Natural killer cell (primary cell): Measurements from ENCODE around the gene CABP4. TPM values are rescaled to one million over a fixed set of nuclear protein-coding genes. Genes with fewer than 3 reads are reported as not detected.

ENCODE experiments used
- ATAC-seq, 3 donors: fragments of 150-1000 bp in 2 of 3; fragments of 200-7000 bp in 1 of 3; cut with Tn5 transposase; 1 replicate in 1 of 3; 2 replicates in 2 of 3; pipeline ENCODE4 v1.10.0; 2021; ENCODE audit warnings: mild to moderate bottlenecking in 2 of 3, moderate library complexity in 2 of 3
- DNase-seq, 2 donors: peaks; one replicate each; pipeline versions ENCODE4 v3.0.0 to v3.0.0-alpha.2; 2013 to 2021; ENCODE audit warnings: mixed read lengths in 1 of 2
- H3K27ac ChIP-seq: one replicate; pipeline ENCODE4 v1.5.1; 2013; ENCODE audit warnings: mild to moderate bottlenecking, low read length
- H3K27me3 ChIP-seq: one replicate; pipeline ENCODE4 v1.6.1; 2013; ENCODE audit warnings: low read length; ENCODE audit not compliant: control insufficient read depth, insufficient read depth
- H3K36me3 ChIP-seq: one replicate; pipeline ENCODE4 v1.6.1; 2013; ENCODE audit warnings: low read length; ENCODE audit not compliant: control insufficient read depth, insufficient read depth
- H3K4me1 ChIP-seq: one replicate; pipeline ENCODE4 v1.6.1; 2013; ENCODE audit warnings: low read length; ENCODE audit not compliant: control insufficient read depth, insufficient read depth
- H3K4me3 ChIP-seq: one replicate; pipeline ENCODE4 v1.5.1; 2013; ENCODE audit warnings: low read length
- H3K9me3 ChIP-seq: one replicate; pipeline ENCODE4 v1.6.1; 2013; ENCODE audit warnings: low read length; ENCODE audit not compliant: control insufficient read depth, insufficient read depth
- H3K27ac Mint-ChIP-seq, 2 donors: one replicate each; pipeline ENCODE4 v1.8.0; 2022; ENCODE audit warnings: mild to moderate bottlenecking in 2 of 2, mixed read lengths in 2 of 2, moderate library complexity in 1 of 2
- H3K27me3 Mint-ChIP-seq, 2 donors: one replicate each; pipeline ENCODE4 v1.8.0; 2022; ENCODE audit warnings: low read depth in 2 of 2, mixed read lengths in 2 of 2
- H3K36me3 Mint-ChIP-seq: one replicate; pipeline ENCODE4 v1.8.0; 2022; ENCODE audit warnings: mixed read lengths
- H3K4me1 Mint-ChIP-seq, 2 donors: one replicate each; pipeline ENCODE4 v1.8.0; 2022; ENCODE audit warnings: mixed read lengths in 2 of 2
- H3K4me3 Mint-ChIP-seq: one replicate; pipeline ENCODE4 v1.8.0; 2022; ENCODE audit warnings: mild to moderate bottlenecking, moderate library complexity, mixed read lengths
- H3K9me3 Mint-ChIP-seq, 2 donors: one replicate each; pipeline ENCODE4 v1.8.0; 2022; ENCODE audit warnings: mixed read lengths in 2 of 2
- CTCF ChIP-seq: fragments of 200-600 bp; IDR thresholded peaks from one replicate; pipeline ENCODE4 v1.8.0; 2022; ENCODE audit warnings: antibody characterized with exemption
- WGBS: methylation state at CpG from one replicate; pipeline ENCODE4 v1.1.7; 2013; ENCODE audit warnings: missing lambda C conversion rate; ENCODE audit not compliant: insufficient coverage; 5-methylcytosine and 5-hydroxymethylcytosine counted together
- intact Hi-C: fragments of 100-400 bp; cut with micrococcal nuclease; formaldehyde crosslinking; loops from one replicate; pipeline ENCODE4 v1.14.2; 2022
- total RNA-seq, 4 donors: library from RNA; stranded (reverse); fragments of 120-200 nt in 1 of 4; gene quantifications; one replicate each; pipeline versions ENCODE4 v1.2.3 to v1.2.4, GENCODE V29; 2013 to 2022

Gene CABP4
- total RNA-seq, 3 donors from 2014 or later (not counting 1 experiment from before 2014, with no cell fraction given): 12.9 to 22.8 (median 21.3) TPM

- WGBS: 84% methylated on average over 21 of the region's 21 CpGs
- Mint-ChIP-seq H3K4me3 (no peak overlapping the region), H3K9me3 (no peaks in the 10 kb centered on the region), H3K27me3 (peaks cover 0 to 11% of the 10 kb centered on the region in 2 donors), H3K27ac (no peak overlapping the region), H3K36me3 (no peaks in the 10 kb centered on the region), H3K4me1 (peaks cover 0 to 13% of the 10 kb centered on the region in 2 donors)
- DNase-seq: no peak
- no peaks in the 10 kb centered on the region for H3K36me3 ChIP-seq
- no peaks in the 10 kb centered on the region for H3K9me3 ChIP-seq
- TF ChIP-seq CTCF: no peak
- no peak overlapping the region for H3K27ac ChIP-seq
- ATAC-seq: no peak
- H3K4me3 ChIP-seq: no peak overlapping the region
- peaks cover 27% of the 10 kb centered on the region for H3K4me1 ChIP-seq
- intact Hi-C loops: no loop called here
- H3K27me3 ChIP-seq: no peaks in the 10 kb centered on the region
These were observed 1.1 kb upstream of the CABP4 start for GRCh38 chr11:67453816-67454732.

GRCh38 chr11:67456068-67456705, 1.0 kb downstream of the CABP4 start:
- Histone ChIP-seq H3K27ac (no peak overlapping the region), H3K4me3 (no peak overlapping the region), H3K4me1 (peaks cover 14% of the 10 kb centered on the region), H3K27me3 (no peaks in the 10 kb centered on the region), H3K9me3 (no peaks in the 10 kb centered on the region), H3K36me3 (no peaks in the 10 kb centered on the region)
- Mint-ChIP-seq H3K36me3 (no peaks in the 10 kb centered on the region), H3K9me3 (no peaks in the 10 kb centered on the region), H3K4me1 (peaks cover 0 to 10% of the 10 kb centered on the region in 2 donors), H3K27ac (no peak overlapping the region), H3K4me3 (no peak overlapping the region), H3K27me3 (peaks cover 0 to 9% of the 10 kb centered on the region in 2 donors)
- 94% methylated on average over 25 of the region's 25 CpGs for WGBS
- intact Hi-C loops: no loop called here
- DNase-seq: no peak
- ATAC-seq: no peak
- TF ChIP-seq CTCF: no peak

- peaks cover 0 to 3% of the 10 kb centered on the region in 2 donors for H3K27me3 Mint-ChIP-seq
- no peak overlapping the region for H3K27ac Mint-ChIP-seq
- WGBS: 93% methylated on average over 12 of the region's 12 CpGs
- Histone ChIP-seq H3K9me3 (no peaks in the 10 kb centered on the region), H3K27me3 (no peaks in the 10 kb centered on the region), H3K27ac (no peak overlapping the region), H3K4me3 (no peak overlapping the region), H3K36me3 (no peaks in the 10 kb centered on the region), H3K4me1 (peaks cover 10% of the 10 kb centered on the region)
- no peak for TF ChIP-seq CTCF
- no peak for DNase-seq
- ATAC-seq: no peak
- peaks cover 0 to 5% of the 10 kb centered on the region in 2 donors for H3K4me1 Mint-ChIP-seq
- no peaks in the 10 kb centered on the region for H3K9me3 Mint-ChIP-seq
- no peak overlapping the region for H3K4me3 Mint-ChIP-seq
- intact Hi-C loops: no loop called here
- no peaks in the 10 kb centered on the region for H3K36me3 Mint-ChIP-seq
These were observed 2.3 kb downstream of the CABP4 start for GRCh38 chr11:67457453-67457852.
